NCI-H187 (cell line): Measurements from ENCODE around the gene CYTH1.
A peak's percentile ranks its signal among the peaks of the same experiment; 100 is the strongest.
"Not testable (repeated sequence)": the region's sequence is repeated elsewhere in the genome, so short reads cannot be mapped to it uniquely, and the experiment has no call there.

ENCODE experiments used
- DNase-seq, 2 experiments: peaks; one replicate each; lab custom pipeline; 2025; lab: John Stamatoyannopoulos, UW

The CYTH1 gene

GRCh38 chr17:78787444-78787843, 5.4 kb upstream of the CYTH1 start:
- DNase-seq: no peak

DNA sequence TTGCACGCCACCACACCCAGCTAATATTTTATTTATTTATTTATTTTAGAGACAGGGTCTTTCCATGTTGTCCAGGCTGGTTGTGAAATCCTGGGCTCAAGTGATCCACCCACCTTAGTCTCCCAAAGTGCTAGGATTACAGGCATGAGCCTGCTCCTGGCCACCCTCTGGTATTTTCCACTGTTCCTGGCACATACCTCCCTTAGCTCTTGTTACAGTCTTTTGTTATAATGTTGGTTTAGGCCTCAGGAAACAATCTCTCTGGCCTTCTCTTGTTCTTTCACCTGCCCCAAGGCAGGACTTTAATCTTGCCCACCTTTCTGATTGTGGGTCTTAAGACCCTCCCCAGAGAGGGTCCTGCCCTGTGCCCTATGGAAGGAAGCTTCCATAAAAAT, 3.6 kb upstream of the CYTH1 start:
- no peak for DNase-seq

- DNase-seq: no peak
Observed at GRCh38 chr17:78785011-78785662, 3.1 kb upstream of the CYTH1 start.

DNA sequence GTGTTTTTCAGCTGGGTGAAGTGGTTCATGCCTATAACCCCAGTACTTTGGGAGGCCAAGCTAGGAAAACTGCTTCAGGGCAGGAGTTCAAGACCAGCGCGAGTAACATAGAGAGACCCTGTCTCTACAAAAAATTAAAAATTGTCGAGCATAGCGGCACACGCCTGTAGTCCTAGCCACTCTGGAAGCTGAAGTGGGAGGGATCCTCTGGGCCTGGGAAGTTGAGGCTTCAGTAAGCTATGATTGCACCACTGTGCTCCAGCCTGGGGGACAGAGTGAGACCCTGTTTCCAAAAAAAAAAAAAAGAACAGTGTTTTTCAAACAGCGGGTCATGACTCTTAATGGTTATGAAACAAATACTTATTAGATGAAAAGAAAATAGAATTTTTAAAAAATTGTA, 2.3 kb upstream of the CYTH1 start:
- no peak for DNase-seq

DNA sequence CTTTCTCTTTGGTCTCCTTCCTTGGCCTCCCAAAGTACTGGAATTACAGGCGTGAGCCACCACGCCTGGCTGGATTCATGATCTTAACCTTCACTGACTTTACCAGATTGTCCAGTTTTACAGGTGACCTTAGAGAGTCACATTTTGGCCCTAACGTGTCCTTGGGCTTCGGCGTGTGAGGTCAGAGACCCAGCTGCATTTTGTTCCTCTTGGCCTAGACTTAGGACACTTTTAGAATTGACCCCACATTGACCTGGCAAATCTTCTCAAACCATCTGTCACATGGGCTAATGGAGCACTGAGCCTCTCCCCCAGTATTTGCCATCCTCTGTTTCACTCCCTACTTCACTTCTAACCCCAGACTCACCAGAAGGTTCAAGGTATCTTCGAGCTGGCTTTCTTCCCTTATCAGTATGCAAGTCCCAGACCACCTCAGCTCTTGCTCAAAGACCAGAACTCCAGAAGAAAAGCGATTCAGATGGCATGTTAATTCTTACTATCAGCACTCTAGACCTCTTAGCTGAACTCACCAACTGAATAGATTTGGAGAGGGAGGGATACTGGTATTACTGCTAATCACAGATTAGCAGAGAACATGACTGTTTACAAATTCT, 1.7 kb upstream of the CYTH1 start:
- DNase-seq: no peak

- no peak for DNase-seq
Observed at GRCh38 chr17:78781104-78781892, 775 bp downstream of the CYTH1 start.

DNA sequence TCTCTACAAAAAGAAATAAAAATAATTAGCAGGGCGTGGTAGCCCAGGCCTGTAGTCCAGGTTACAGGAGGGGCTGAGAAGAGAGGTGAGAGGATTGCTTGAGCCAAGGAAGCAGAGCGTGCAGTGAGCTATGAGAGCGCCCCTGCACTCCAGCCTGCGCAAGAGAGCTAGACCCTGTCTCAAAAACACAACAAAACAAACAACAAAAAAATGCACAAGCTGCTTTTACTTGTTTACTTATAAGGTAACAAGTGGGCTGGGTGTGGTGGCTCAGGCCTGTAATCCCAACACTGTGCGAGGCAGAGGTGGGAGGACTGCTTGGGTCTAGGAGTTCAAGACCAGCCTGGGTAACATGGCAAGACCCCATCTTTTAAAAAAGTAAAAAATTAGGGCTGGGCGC, 1.7 kb downstream of the CYTH1 start:
- peak in 1 of 2 experiments; percentile 7 for DNase-seq

GRCh38 chr17:78779850-78780249, 2.2 kb downstream of the CYTH1 start:
- DNase-seq: peak; percentile 8 to 56

DNA sequence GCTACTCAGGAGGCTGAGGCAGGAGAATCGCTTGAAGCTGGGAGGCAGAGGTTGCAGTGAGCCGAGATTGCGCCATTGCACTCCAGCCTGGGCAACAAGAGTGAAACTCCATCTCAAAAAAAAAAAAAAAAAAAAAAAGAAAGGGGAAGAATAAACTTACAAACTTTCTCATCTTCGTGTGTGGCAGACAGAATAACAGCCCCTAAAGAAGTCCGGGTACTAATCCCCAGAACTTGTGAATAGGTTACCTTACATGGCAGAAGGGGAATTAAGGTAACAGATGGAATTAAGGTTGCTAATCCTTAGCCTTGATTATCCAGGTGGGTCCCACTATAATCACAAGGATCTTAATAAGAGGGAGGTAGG, 2.8 kb downstream of the CYTH1 start:
- DNase-seq: not testable (repeated sequence)

GRCh38 chr17:78777881-78778280, 4.2 kb downstream of the CYTH1 start:
- DNase-seq: no peak

DNA sequence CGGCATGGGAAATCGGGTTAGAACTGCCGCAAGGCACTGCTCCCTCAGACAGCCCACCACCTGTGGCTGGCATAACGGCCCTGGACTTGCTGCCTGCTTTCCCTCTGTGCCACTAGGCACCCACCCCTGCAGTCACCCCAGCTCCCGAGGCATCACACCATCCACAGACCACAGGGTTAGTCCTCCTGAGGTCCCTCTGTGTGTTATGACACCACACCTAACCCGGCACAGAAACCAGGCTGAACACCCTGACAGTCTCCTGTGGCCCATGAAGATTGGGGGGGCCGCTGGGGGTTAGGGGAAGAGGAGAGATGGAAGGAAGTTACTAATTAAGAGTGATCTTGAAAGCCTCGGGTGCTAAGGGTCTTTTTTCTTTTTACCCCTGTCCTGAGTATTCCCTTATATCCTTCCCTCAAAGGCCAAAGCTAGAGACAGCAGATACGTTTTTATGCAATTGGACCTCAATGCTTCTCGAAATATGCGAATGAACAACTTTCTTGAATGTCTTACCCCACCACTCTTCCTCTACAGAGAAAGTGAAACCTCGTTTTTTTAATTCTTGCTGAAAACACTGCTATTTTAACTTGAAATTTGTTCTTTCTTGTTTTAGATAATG, 7.0 kb downstream of the CYTH1 start:
- DNase-seq: no peak

GRCh38 chr17:78774453-78774852, 7.6 kb downstream of the CYTH1 start:
- DNase-seq: no peak

DNA sequence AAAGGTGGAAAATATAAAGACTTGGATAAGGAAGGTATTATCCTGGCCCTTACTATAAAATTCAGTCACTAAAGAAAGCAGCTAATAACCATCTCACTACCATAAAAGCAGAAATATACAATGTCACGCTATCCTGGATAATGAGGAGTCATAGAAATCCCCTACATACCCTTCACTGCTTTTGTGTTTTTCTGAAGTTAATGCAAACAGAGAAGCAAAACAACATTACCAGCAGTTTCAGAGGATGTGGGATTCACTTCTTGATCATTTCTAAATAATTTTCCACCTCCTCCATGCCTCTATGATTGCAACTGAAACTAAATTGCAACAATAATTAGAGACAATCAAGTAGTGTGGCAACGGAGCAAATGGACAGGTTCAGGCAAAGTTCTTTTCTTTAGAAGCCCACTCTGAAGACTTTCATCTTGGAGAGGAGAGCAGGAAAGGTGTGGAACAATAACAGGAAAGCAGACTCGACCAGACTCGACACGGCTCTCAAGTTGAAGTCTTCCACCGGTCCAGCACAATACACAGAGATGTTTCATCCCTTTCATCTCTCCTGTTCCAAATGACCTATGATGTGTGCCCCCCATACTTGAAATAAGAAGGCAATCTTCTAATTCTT, 10.2 kb downstream of the CYTH1 start:
- DNase-seq: no peak

- DNase-seq: no peak
Observed at GRCh38 chr17:78769196-78769773, 12.8 kb downstream of the CYTH1 start.

DNA sequence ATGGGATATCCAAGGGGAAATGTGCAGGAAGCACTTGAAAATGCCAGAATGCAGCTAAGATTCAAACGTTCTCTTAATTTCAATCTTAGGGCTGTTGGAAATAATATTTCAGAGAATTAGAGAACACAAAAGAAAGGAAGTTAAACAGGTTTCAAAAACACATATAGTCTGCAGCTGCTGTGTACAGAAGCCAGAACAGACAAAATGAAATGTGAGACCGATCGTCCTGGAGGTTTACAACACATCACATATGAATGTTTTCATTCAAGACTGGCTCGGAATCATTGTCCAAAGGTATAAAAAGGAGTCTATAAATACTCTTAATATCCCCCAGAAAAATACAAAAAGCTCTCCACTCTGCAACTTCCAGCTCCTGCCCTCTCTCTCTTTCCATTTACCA, 14.3 kb downstream of the CYTH1 start:
- no peak for DNase-seq

DNA sequence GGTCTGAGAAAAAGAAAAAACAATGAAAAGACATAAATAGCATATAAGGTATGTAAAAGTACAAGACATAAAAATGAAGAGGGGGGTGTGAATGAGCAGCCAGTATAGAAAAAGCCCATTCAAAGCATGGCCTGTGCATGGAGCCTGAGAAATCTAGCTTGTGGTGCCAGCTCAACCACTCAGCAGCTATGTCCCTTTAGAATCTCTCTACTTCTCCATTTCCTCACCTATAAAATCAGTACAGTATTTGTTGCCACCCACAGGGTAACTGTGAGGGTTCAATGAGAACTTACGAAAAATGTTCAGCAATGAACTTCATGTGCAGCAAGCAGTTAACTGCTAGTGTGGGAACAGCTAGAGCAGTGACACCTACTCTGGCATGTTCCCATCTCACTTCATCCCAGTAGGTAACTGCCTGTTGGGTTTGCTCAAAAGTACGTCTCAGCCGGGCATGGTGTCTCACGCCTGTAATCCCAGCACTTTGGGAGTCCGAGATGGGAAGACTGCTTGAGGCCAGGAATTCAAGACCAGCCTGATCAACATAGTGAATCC, 15.3 kb downstream of the CYTH1 start:
- no peak for DNase-seq

DNA sequence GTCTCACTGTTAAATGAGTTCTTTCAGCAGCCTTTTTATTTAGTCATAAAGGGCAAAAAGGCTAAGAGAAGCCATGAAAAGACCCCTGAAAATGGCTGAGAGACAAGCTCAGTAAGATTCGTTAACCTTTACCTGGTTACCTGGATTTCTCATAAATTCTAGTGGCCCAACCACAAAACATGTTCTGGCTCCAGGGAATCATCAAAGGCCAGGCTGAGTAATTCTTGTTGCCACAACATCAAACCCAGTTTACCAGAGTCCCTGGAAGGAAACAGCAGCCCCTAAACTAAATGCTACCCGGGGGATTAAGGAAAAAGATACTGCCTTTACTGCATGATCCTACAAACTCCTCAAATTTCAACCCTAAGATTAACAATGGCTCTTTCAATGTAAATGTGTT, 15.8 kb downstream of the CYTH1 start:
- no peak for DNase-seq

GRCh38 chr17:78765821-78766220, 16.3 kb downstream of the CYTH1 start:
- no peak for DNase-seq

- no peak for DNase-seq
Observed at GRCh38 chr17:78764871-78765270, 17.2 kb downstream of the CYTH1 start.

DNA sequence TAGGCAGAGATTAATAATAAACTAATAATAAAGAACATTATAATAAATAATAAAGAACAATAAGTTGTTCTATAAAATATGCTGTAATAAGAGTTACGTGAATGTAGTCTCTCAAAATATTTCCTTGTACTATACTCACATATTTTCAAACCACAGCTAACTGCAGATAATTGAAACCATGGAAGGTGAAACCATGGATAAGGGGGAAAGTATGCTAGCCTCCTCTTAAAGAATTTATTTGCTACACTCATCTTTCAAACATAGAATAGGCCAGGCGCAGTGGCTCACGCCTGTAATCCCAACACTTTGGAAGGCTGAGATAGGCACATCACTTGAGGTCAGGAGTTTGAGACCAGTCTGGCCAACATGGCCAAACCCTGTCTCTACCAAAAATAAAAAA, 18.5 kb downstream of the CYTH1 start:
- DNase-seq: no peak

DNA sequence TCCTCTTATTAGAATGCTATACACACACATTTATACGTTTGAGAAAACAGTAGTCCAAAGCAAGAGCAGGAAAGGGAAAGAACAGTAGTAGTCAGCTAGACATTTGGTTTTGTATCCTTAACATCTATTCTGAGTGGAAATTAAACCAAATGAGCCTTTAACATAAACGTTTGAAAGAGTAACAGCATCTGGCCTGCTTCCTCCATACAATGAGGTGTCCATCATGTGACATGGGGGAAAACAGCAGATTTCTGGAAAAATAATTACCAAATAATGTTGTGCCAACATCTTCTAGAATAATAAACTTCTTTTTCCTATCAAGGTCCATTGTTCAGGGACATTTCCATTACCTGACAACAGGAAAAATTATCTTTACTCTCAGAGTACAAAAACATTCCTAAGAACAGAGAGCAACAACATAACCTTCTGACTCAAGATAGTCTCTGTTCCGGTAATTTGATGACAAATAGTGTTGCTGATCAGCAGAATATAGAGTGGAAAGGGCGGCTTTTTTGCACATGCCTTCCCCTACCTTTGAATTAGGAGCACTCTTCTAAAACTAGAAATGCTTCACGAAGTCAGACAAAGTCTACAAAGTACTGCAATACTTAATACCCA, 20.2 kb downstream of the CYTH1 start:
- no peak for DNase-seq
